MM.1S (cell line): Measurements from ENCODE around the gene VEZF1.

Experiments
- DNase-seq: peaks from one replicate; pipeline ENCODE4 v3.0.0-alpha.2; 2015
- H2AFZ ChIP-seq: fragments of 300-600 bp; sonication (generic); 2 replicates; pipeline ENCODE4 v1.6.0; 2016; ENCODE audit warnings: antibody characterized with exemption, low read length
- H3F3A ChIP-seq: fragments of 300-600 bp; sonication (generic); 2 replicates; pipeline ENCODE4 v1.6.1; 2016; ENCODE audit warnings: mild to moderate bottlenecking, antibody characterized with exemption, low read length, moderate library complexity, mixed read lengths; ENCODE audit not compliant: insufficient read depth
- H3K27ac ChIP-seq: fragments of 300-600 bp; sonication (generic); 2 replicates; pipeline ENCODE4 v1.5.1; 2016; ENCODE audit warnings: mild to moderate bottlenecking, low read length
- H3K27me3 ChIP-seq: fragments of 300-600 bp; sonication (generic); replicated peaks from 2 replicates; pipeline ENCODE4 v1.6.0; 2016; ENCODE audit warnings: low read length; ENCODE audit not compliant: insufficient read depth
- H3K36me3 ChIP-seq: fragments of 300-600 bp; sonication (generic); replicated peaks from 2 replicates; pipeline ENCODE4 v1.6.1; 2016; ENCODE audit warnings: mild to moderate bottlenecking, low read length, mixed read lengths; ENCODE audit not compliant: insufficient read depth
- H3K4me1 ChIP-seq: fragments of 300-600 bp; sonication (generic); 2 replicates; pipeline ENCODE4 v1.6.1; 2016; ENCODE audit warnings: low read length, mixed read lengths
- H3K4me2 ChIP-seq: fragments of 300-600 bp; sonication (generic); 2 replicates; pipeline ENCODE4 v1.6.0; 2016; ENCODE audit warnings: low read depth, low read length
- H3K4me3 ChIP-seq: fragments of 300-600 bp; sonication (generic); 2 replicates; pipeline ENCODE4 v1.5.1; 2016; ENCODE audit warnings: low read length, mixed read lengths
- H3K79me2 ChIP-seq: fragments of 300-600 bp; sonication (generic); 2 replicates; pipeline ENCODE4 v1.6.1; 2016; ENCODE audit warnings: mixed run types, low read length, mixed read lengths
- H3K9ac ChIP-seq: fragments of 300-600 bp; sonication (generic); 2 replicates; pipeline ENCODE4 v1.6.1; 2016; ENCODE audit warnings: low read length, mixed read lengths
- H3K9me2 ChIP-seq: fragments of 300-600 bp; sonication (generic); replicated peaks from 2 replicates; pipeline ENCODE4 v1.6.1; 2016; ENCODE audit warnings: mild to moderate bottlenecking, low read length, mixed read lengths; ENCODE audit not compliant: insufficient read depth
- H3K9me3 ChIP-seq: fragments of 300-600 bp; sonication (generic); replicated peaks from 2 replicates; pipeline ENCODE4 v1.6.1; 2016; ENCODE audit warnings: mild to moderate bottlenecking, low read length, mixed read lengths; ENCODE audit not compliant: insufficient read depth
- H4K20me1 ChIP-seq: fragments of 300-600 bp; sonication (generic); 2 replicates; pipeline ENCODE4 v1.6.1; 2016; ENCODE audit warnings: mild to moderate bottlenecking, low read length, moderate library complexity, mixed read lengths; ENCODE audit not compliant: insufficient read depth
- CTCF ChIP-seq: fragments of 300-600 bp; sonication (generic); IDR thresholded peaks from 2 replicates; pipeline ENCODE4 v1.5.1; 2016; ENCODE audit warnings: antibody characterized with exemption, low read length, mixed read lengths
- EZH2 ChIP-seq: fragments of 300-600 bp; sonication (generic); optimal IDR thresholded peaks from 2 replicates; pipeline ENCODE3; 2017; ENCODE audit warnings: low read depth, mild to moderate bottlenecking, antibody characterized with exemption, low read length, mixed read lengths
- EZH2phosphoT487 ChIP-seq: fragments of 300-600 bp; sonication (generic); IDR thresholded peaks from 2 replicates; pipeline ENCODE4 v1.6.1; 2018; ENCODE audit warnings: antibody characterized with exemption, low read length

The VEZF1 gene

DNA sequence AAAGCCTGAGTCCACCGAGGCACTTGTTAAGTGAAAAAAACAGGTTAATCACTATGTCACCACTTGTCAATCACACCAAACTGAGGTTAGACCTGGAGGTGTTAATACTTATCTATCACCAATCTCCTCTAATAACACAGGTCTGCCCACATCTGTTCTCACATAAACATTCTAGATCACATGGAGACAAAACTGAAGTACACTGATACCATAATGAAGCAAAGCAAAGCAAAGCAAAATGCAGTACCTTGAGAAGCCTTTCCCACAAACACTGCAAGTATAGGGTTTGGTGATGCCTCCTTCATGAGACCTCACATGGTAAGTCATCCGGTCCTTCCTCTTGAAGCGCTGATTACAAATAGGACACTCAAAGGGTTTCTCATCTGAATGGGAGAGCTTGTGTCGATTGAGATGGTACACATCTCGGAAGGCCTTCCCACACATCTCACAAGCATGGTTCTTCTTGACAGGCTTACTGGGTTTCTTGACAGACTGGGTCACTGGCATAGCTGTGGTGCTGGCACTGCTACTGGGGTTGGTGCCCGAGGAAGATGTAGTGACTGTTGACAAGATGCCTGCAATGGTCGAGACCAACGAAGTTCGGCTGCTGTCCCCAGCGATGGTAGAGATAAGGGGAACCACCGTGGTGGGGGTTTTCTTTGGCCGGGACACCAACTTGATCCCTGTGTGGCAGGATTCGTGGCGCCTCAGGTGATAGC lies 5.4 kb downstream of the VEZF1 start:
- Histone ChIP-seq H3K9ac (no peak overlapping the region), H3K4me1 (peaks cover 8% of the 10 kb centered on the region), H3K27ac (no peak overlapping the region), H3K4me2 (no peak overlapping the region), H3K79me2 (peaks cover 44% of the 10 kb centered on the region), H3F3A (no peaks in the 10 kb centered on the region), H3K9me2 (no peaks in the 10 kb centered on the region), H4K20me1 (peaks cover 6% of the 10 kb centered on the region), H3K9me3 (no peaks in the 10 kb centered on the region), H3K4me3 (no peak overlapping the region), H3K27me3 (no peaks in the 10 kb centered on the region), H3K36me3 (peaks cover 6% of the 10 kb centered on the region; the same call in 1 of the 2 replicates), H2AFZ (no peak overlapping the region)
- no peak for DNase-seq
- TF ChIP-seq EZH2phosphoT487 (no peak), EZH2 (no peak), CTCF (no peak)

- H2AFZ ChIP-seq: no peak overlapping the region
- peaks cover 6% of the 10 kb centered on the region; the same call in 1 of the 2 replicates for H3K36me3 ChIP-seq
- H3K79me2 ChIP-seq: peaks cover 24% of the 10 kb centered on the region
Observed at GRCh38 chr17:57980522-57980921, 7.5 kb downstream of the VEZF1 start.

GRCh38 chr17:57979076-57979475 lies 9.0 kb downstream of the VEZF1 start:
- no peak overlapping the region for H3K4me2 ChIP-seq
- H3K79me2 ChIP-seq: peaks cover 11% of the 10 kb centered on the region
- TF ChIP-seq CTCF (no peak), EZH2phosphoT487 (no peak), EZH2 (no peak)
- no peaks in the 10 kb centered on the region for H3F3A ChIP-seq
- H3K27ac ChIP-seq: no peak overlapping the region
- H3K9ac ChIP-seq: no peak overlapping the region
- H2AFZ ChIP-seq: no peak overlapping the region
- H3K36me3 ChIP-seq: peaks cover 6% of the 10 kb centered on the region; the same call in 1 of the 2 replicates
- no peak overlapping the region for H3K4me3 ChIP-seq
- no peaks in the 10 kb centered on the region for H3K27me3 ChIP-seq
- H4K20me1 ChIP-seq: no peaks in the 10 kb centered on the region; the same call in 1 of the 2 replicates
- H3K9me3 ChIP-seq: no peaks in the 10 kb centered on the region
- no peaks in the 10 kb centered on the region for H3K9me2 ChIP-seq
- no peak for DNase-seq
- no peaks in the 10 kb centered on the region for H3K4me1 ChIP-seq

More at GRCh38 chr17:57980522-57980921, 7.5 kb downstream of the VEZF1 start:
- H4K20me1 ChIP-seq: peaks cover 1% of the 10 kb centered on the region
- H3K4me3 ChIP-seq: no peak overlapping the region
- TF ChIP-seq CTCF (no peak), EZH2 (no peak), EZH2phosphoT487 (no peak)
- no peaks in the 10 kb centered on the region for H3K27me3 ChIP-seq
- no peaks in the 10 kb centered on the region for H3F3A ChIP-seq
- H3K4me2 ChIP-seq: no peak overlapping the region
- no peaks in the 10 kb centered on the region for H3K4me1 ChIP-seq
- DNase-seq: no peak
- H3K27ac ChIP-seq: no peak overlapping the region
- no peaks in the 10 kb centered on the region for H3K9me2 ChIP-seq
- H3K9me3 ChIP-seq: no peaks in the 10 kb centered on the region
- H3K9ac ChIP-seq: no peak overlapping the region
